ENCODE measurements around the gene RNF151.

- TF ChIP-seq CTCF (conservative IDR thresholded peaks at IDR 0.05 in 1 of 2, IDR thresholded peaks at IDR 0.05 in 1 of 2; ENCODE audit: low read depth in 1 of 2, low read length in 2 of 2) (no peak), EZH2 (IDR thresholded peaks at IDR 0.05; ENCODE audit: low read length, missing control alignments) (no peak)
Measured at GRCh38 chr16:1976216-1976520, 9.5 kb downstream of the RNF151 start.
